Right ventricle myocardium inferior (tissue), 1 donor: ENCODE results near the gene DIRAS2. TPM values are rescaled to one million over a fixed set of nuclear protein-coding genes. Genes with fewer than 3 reads are reported as not detected.
"Not testable (repeated sequence)": the region's sequence is repeated elsewhere in the genome, so short reads cannot be mapped to it uniquely, and the experiment has no call there.

Experiments used
- ATAC-seq: fragments of 200-7000 bp; cut with Tn5 transposase; one replicate; pipeline ENCODE4 v1.9.1; 2020; ENCODE audit warnings: mild to moderate bottlenecking, moderate library complexity
- DNase-seq: peaks from one replicate; pipeline ENCODE4 v3.0.0; 2021; ENCODE audit errors: missing footprints
- intact Hi-C: fragments of 100-400 bp; cut with DNase I; formaldehyde crosslinking; loops from one replicate; pipeline ENCODE4 v1.11.0; 2022
- long read RNA-seq: library from polyadenylated mRNA; unstranded; transcript quantifications from one replicate; pipeline ENCODE4 v2.0.0, GENCODE V29; 2021
- total RNA-seq: library from RNA; stranded (reverse); fragmentation: NEBNext Ultra II Directional; extraction: Animal tissue kit (Norgen Biotek cat#: 25700); gene quantifications from one replicate; pipeline ENCODE4 v1.2.1, GENCODE V29; 2021
- donor health status: DM: no; HTN: yes; CAD: no; lungs with severe emphysema.

DIRAS2 gene, protein sequence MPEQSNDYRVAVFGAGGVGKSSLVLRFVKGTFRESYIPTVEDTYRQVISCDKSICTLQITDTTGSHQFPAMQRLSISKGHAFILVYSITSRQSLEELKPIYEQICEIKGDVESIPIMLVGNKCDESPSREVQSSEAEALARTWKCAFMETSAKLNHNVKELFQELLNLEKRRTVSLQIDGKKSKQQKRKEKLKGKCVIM
- not detected for total RNA-seq
- long read RNA-seq: 0 reads

GRCh38 chr9:90642570-90643539 lies at the start of gene DIRAS2:
Gene DIRAS2 (minus strand): TSS chr9:90642824. CDS start chr9:90613827, 28,997 bp downstream.
- ATAC-seq: peak; percentile 76
- intact Hi-C loops: loop anchor here (10.0 kb wide), 1 partner anchor 1048 kb away; no protein-coding TSS in a partner anchor
- peak; percentile 67 for DNase-seq

DNA sequence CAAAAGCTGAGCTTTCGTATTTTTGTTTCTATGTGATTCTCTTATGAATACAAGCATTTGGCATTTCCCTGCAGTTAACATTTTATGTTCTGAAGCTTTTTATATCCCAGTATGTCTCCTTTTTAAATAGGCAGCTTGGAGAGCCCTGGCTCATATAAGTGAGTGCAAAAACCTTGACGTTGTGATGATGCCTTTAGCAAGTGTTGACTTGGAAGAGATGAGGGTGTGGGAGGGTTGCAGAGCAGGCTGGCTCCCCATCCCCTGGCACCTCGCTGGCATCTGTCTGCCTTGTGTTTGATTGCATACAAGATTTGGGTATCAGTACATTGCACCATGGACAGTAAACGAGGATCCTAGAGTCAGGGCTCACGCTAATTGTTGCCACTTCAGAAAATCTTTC lies 42.1 kb upstream of the DIRAS2 start:
- intact Hi-C loops: no loop called here
- no peak for DNase-seq
- ATAC-seq: no peak

- ATAC-seq (no peak), DNase-seq (no peak)
- intact Hi-C loops: no loop called here
Measured at GRCh38 chr9:90684106-90684505, 41.5 kb upstream of the DIRAS2 start.

- DNase-seq: no peak
- intact Hi-C loops: no loop called here
- ATAC-seq: no peak
Measured at GRCh38 chr9:90680534-90680933, 37.9 kb upstream of the DIRAS2 start.

DNA sequence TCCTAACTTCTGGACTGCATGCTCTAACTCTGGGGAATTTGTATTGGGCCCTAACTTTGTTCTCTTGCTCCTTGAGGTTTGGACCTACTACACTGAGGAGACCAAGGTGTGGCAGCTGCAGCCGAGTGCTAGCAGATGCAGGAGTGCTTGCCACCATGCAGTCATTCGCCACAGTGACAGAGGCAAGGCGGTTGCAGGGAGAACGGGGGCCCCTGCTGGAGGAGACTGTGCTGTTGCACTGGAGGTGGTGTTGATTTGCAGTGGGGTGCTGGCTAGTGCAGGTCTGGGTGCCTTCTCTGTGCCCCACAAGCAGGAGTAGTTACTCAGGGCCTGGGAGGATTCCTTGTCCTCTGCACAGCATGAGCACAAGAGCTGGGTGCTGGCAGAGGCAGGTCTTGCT lies 22.4 kb upstream of the DIRAS2 start:
- no peak for ATAC-seq
- intact Hi-C loops: no loop called here
- no peak for DNase-seq

DNA sequence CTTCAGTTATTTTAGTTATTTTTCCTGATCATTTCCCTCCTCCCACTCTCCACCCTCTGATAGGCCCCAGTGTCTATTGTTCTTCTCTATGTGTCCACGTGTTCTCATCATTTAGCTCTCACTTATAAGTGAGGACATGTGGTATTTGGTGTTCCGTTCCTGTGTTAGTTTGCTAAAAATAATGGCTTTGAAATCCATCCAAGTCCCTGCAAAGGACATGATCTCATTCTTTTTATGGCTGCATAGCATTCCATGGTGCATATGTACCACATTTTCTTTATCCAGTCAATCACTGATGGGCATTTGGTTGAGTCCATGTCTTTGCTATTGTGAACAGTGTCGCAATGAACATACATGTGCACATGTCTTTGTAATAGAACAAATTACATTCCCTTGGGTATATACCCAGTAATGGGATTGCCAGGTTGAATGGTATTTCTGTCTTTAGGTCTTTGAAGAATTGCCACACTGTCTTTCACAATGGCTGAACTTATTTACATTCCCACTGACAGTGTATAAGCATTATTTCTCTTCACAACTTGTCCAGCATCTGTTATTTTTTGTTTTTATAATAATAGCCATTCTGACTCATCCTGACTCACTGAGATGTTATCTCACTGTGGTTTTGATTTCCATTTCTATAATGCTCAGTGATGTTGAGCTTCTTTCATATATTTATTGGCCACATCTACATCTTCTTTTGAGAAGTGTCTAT lies 17.2 kb upstream of the DIRAS2 start:
- intact Hi-C loops: no loop called here
- ATAC-seq: no peak

GRCh38 chr9:90658783-90659182 lies 16.2 kb upstream of the DIRAS2 start:
- ATAC-seq (no peak), DNase-seq (no peak)
- intact Hi-C loops: no loop called here

More for the DNA sequence above, 17.2 kb upstream of the DIRAS2 start:
- no peak for DNase-seq

GRCh38 chr9:90658181-90658580 lies 15.6 kb upstream of the DIRAS2 start:
- DNase-seq: no peak
- intact Hi-C loops: no loop called here
- no peak for ATAC-seq

- DNase-seq, ATAC-seq, intact Hi-C loops: not testable (repeated sequence)
Measured at GRCh38 chr9:90656876-90657275, 14.3 kb upstream of the DIRAS2 start.

DNA sequence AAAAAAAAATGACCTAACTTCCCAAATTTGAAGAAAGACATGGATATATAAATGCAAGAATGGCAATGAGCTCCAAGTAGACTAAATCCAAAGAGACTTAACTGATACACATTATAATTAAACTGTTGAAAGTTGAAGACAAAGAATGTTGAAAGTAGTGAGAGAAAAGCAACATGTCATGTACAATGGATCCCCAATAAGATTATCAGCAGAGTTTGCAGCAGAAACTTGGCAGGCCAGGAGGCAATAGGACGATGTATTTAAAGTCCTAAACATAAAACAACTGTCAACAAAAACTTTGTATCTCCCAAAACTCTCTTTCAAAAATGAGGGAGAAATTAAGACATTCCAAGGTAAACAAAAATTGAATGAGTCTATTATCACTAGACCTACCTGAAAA lies 8.6 kb upstream of the DIRAS2 start:
- DNase-seq (no peak), ATAC-seq (no peak)
- intact Hi-C loops: no loop called here

DNA sequence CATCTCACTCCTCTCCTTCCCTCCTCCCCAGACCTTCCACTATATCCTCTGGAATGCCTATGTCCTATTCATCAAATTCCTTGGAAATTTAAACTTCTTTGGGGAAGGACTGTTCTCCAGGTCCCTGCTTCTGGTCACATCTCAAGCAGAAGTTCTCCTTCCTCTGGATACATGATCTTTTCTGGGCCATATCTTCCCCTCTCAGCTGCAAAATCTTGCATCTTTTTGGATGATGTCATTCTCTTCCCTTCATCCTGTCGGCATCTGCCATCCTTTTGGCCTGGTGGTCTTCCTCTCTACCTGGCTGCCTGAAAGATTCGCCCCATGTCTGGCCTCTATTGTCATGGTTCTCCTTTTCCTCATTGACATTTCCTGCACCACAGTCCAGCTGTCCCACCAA lies 5.2 kb upstream of the DIRAS2 start:
- no peak for DNase-seq
- ATAC-seq: no peak
- intact Hi-C loops: loop anchor here (10.0 kb wide), 1 partner anchor 1053 kb away; no protein-coding TSS in a partner anchor

DNA sequence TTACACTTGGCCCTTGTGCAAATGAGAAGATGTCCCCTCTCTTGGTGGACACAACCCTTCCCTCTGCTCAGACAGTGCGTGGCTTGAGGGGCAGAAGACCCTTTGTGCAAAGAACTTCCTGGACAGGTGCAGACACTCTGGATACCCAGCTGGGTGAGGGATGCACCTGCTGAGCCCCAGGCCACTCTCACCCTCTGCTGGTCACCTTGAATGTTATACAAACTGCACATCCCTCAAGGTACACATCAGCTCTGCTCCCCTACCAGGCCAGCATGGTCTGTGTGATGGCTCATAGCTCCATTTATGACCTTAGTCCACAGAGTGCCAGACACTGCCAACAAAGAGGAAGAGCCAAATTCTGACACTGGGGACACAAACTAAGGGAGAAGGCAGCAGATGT lies 3.1 kb upstream of the DIRAS2 start:
- DNase-seq (no peak), ATAC-seq (no peak)
- intact Hi-C loops: loop anchor here (10.0 kb wide), 1 partner anchor 1051 kb away; no protein-coding TSS in a partner anchor

DNA sequence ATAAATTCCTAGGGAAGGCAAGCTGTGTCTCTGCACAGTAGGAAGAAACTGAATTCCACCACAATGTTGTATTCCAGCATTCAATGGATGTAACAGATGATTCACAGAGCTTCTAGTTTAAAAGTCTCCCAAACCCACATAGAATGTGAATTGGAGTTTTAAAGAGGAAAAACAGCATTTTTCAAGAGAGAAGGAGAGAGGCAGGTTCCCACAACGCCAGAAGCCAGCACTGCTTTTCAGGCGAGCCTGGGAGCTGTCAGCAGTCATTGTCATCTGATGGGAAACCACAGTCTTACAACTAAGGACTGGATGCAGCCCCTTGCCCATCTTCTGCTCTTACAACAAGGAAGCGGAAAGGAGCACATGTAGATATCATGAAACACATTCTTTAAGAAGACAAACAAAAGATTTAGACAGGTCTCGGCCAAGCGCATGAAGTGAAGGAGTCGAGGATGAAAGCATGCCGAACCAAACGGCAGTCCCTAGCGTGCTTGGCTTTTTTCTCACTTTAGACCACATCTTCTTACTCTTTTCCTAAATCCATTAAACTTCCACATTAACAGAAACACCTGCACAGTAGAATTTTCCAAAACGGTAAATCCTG lies 638 bp downstream of the DIRAS2 start:
- intact Hi-C loops: loop anchor here (10.0 kb wide), 1 partner anchor 1047 kb away; no protein-coding TSS in a partner anchor
- ATAC-seq (no peak), DNase-seq (no peak)

DNA sequence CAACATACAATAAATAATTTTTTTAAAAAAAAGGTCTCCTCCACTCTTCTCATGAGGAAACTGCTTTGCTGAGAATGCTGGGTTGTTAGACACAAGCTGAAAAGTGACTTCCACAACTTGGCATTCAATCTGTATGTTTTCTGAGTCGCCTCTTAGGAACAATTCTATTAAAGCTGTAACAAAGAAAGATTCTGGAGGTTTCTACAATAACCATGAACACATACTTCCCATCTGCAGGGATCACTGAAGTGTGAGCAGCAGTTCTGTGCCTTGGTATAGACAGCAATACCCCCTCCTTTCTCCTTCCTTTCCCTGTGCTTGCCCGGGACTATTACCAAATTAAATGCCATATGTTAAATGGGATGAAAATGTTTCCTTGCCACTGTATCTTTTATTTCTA lies 1.5 kb downstream of the DIRAS2 start:
- intact Hi-C loops: loop anchor here (10.0 kb wide), 1 partner anchor 1046 kb away; no protein-coding TSS in a partner anchor
- ATAC-seq (no peak), DNase-seq (no peak)

- DNase-seq (no peak), ATAC-seq (no peak)
- intact Hi-C loops: loop anchor here (10.0 kb wide), 1 partner anchor 1046 kb away; no protein-coding TSS in a partner anchor
Measured at GRCh38 chr9:90640361-90640760, 2.3 kb downstream of the DIRAS2 start.

DNA sequence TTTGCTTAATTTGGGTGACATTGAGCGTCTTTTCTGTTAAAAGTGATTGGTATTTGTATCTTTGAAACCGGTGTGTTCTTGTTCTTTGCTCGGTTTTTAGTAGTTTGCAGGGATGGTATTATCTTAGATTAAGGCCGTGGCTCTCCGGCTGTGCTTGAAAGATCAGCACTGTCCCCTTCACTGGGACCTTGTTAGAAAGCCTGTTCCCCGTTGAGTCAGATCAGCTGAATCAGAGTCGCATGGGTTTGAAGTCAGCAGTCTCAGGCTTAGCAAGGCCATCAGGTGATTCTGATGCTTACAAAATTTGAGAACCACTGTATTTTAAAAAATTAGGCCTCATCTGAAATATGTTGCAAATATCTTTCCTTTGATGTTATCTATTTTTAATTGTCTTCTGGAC lies 5.0 kb downstream of the DIRAS2 start:
- DNase-seq (no peak), ATAC-seq (no peak)
- intact Hi-C loops: no loop called here

- no peak for DNase-seq
- ATAC-seq: no peak
- intact Hi-C loops: no loop called here
Measured at GRCh38 chr9:90632647-90633207, 9.9 kb downstream of the DIRAS2 start.

DNA sequence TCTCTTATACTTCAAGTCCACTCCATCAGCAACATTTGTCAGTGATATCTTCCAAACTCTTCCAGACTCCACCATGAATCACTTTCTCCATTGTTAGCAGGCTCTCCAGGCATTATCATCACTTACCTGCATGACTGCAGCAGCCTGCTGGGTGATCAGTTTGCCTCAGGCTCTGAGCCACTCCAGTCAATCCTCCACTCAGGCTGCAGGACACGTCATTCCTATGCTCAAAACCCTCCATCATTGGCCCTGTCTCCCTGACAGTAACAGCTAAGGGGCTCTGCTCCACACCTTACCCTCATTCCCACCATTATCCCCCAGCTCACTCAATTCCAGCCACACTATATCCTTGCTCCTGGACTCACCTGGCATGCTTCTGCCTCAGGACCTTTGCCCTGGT lies 10.7 kb downstream of the DIRAS2 start:
- ATAC-seq (no peak), DNase-seq (no peak)
- intact Hi-C loops: no loop called here
